HG02852 (cell line): Measurements from ENCODE around the gene WDR59.
"Not testable (repeated sequence)": the region's sequence is repeated elsewhere in the genome, so short reads cannot be mapped to it uniquely, and the experiment has no call there.

Experiments
- ATAC-seq: cut with Tn5 transposase; IDR thresholded peaks from one replicate; pipeline ENCODE4 v1.9.1; 2021; ENCODE audit warnings: mild to moderate bottlenecking, moderate library complexity; ENCODE audit not compliant: unreplicated experiment

WDR59 gene

GRCh38 chr16:74868501-74868900, 116.4 kb downstream of the WDR59 start:
- ATAC-seq, result no peak

- ATAC-seq, result no peak
Measured at GRCh38 chr16:74868035-74868434, 116.9 kb downstream of the WDR59 start.

GRCh38 chr16:74867281-74867849, 117.6 kb downstream of the WDR59 start:
- ATAC-seq, result no peak

- no peak for ATAC-seq
Measured at GRCh38 chr16:74865922-74866598, 118.9 kb downstream of the WDR59 start.

GRCh38 chr16:74862743-74863244, 122.1 kb downstream of the WDR59 start:
- ATAC-seq, result no peak

- no peak for ATAC-seq
Measured at GRCh38 chr16:74852500-74852875, 132.4 kb downstream of the WDR59 start.

GRCh38 chr16:74850027-74850426, 134.9 kb downstream of the WDR59 start:
- no peak for ATAC-seq

GRCh38 chr16:74847202-74847601, 137.7 kb downstream of the WDR59 start:
- no peak for ATAC-seq

- no peak for ATAC-seq
Measured at GRCh38 chr16:74846714-74847113, 138.2 kb downstream of the WDR59 start.

- no peak for ATAC-seq
Measured at GRCh38 chr16:74844041-74844980, 140.6 kb downstream of the WDR59 start.

GRCh38 chr16:74843381-74844035, 141.4 kb downstream of the WDR59 start:
- ATAC-seq, result not testable (repeated sequence)

- no peak for ATAC-seq
Measured at GRCh38 chr16:74842413-74842812, 142.5 kb downstream of the WDR59 start.

GRCh38 chr16:74841904-74842303, 143.0 kb downstream of the WDR59 start:
- no peak for ATAC-seq

- no peak for ATAC-seq
Measured at GRCh38 chr16:74841469-74841868, 143.5 kb downstream of the WDR59 start.

GRCh38 chr16:74837056-74837455, 147.9 kb downstream of the WDR59 start:
- no peak for ATAC-seq

- no peak for ATAC-seq
Measured at GRCh38 chr16:74836111-74836671, 148.7 kb downstream of the WDR59 start.

- ATAC-seq, result no peak
Measured at GRCh38 chr16:74832228-74832627, 152.7 kb downstream of the WDR59 start.

- no peak for ATAC-seq
Measured at GRCh38 chr16:74831467-74831866, 153.5 kb downstream of the WDR59 start.

- ATAC-seq, result no peak
Measured at GRCh38 chr16:74830648-74831047, 154.3 kb downstream of the WDR59 start.

- no peak for ATAC-seq
Measured at GRCh38 chr16:74829637-74830036, 155.3 kb downstream of the WDR59 start.

GRCh38 chr16:74825941-74826340, 159.0 kb downstream of the WDR59 start:
- no peak for ATAC-seq
